ENCODE data around the gene TTC28. TPM values are rescaled to one million over a fixed set of nuclear protein-coding genes. Genes with fewer than 3 reads are reported as not detected.

TTC28 gene
- total and polyA plus RNA-seq, 11 donors, result 5.1 to 34.9 (median 21.8) TPM

GRCh38 chr22:28379951-28380350 lies 299.7 kb downstream of the TTC28 start:
- no peak overlapping the region for H3K4me3 ChIP-seq
- H3K9me3 ChIP-seq, result peaks cover 0 to 9% (median 0%) of the 10 kb centered on the region in 12 donors
- H3K27ac ChIP-seq, result no peak overlapping the region
- ATAC-seq, result no peak
- intact Hi-C loops (cut with DNase I), result loop anchor here in 1 of 10 donors (5.0 to 10.0 kb wide), 2 partner anchors 45 to 83 kb away; no protein-coding TSS in a partner anchor
- H3K36me3 ChIP-seq, result no peaks in the 10 kb centered on the region
- H3K27me3 ChIP-seq, result no peaks in the 10 kb centered on the region
- H3K4me1 ChIP-seq, result peaks cover 0 to 36% (median 18%) of the 10 kb centered on the region in 12 donors
- 82 to 92% (median 87%) methylated on average over 4 of the region's 4 CpGs for WGBS, 4 donors
- TF ChIP-seq POLR2A (IDR thresholded peaks at IDR 0.05) (no peak), CTCF (IDR thresholded peaks at IDR 0.05) (no peak)
- DNase-seq, result no peak

GRCh38 chr22:28379075-28379779 lies 300.4 kb downstream of the TTC28 start:
- intact Hi-C loops (cut with DNase I), result loop anchor here in 1 of 10 donors (5.0 to 10.0 kb wide), 2 partner anchors 46 to 82 kb away; no protein-coding TSS in a partner anchor
- Histone ChIP-seq H3K36me3 (no peaks in the 10 kb centered on the region), H3K9me3 (peaks cover 0 to 9% (median 0%) of the 10 kb centered on the region in 12 donors), H3K4me1 (peaks cover 0 to 43% (median 19%) of the 10 kb centered on the region in 12 donors), H3K27ac (no peak overlapping the region), H3K4me3 (no peak overlapping the region), H3K27me3 (no peaks in the 10 kb centered on the region)
- ATAC-seq, result no peak
- DNase-seq, result no peak
- TF ChIP-seq POLR2A (IDR thresholded peaks at IDR 0.05), result no peak
- TF ChIP-seq CTCF (IDR thresholded peaks at IDR 0.05), result no peak

- ATAC-seq (no peak), DNase-seq (no peak)
- Histone ChIP-seq H3K27me3 (no peaks in the 10 kb centered on the region), H3K27ac (no peak overlapping the region), H3K9me3 (peaks cover 0 to 9% (median 0%) of the 10 kb centered on the region in 12 donors), H3K4me1 (peaks cover 0 to 49% (median 25%) of the 10 kb centered on the region in 12 donors), H3K36me3 (no peaks in the 10 kb centered on the region), H3K4me3 (no peak overlapping the region)
- no peak for TF ChIP-seq POLR2A (IDR thresholded peaks at IDR 0.05)
- TF ChIP-seq CTCF (IDR thresholded peaks at IDR 0.05), result no peak
- intact Hi-C loops (cut with DNase I), result loop anchor here in 1 of 10 donors (5.0 to 10.0 kb wide), 2 partner anchors 49 to 79 kb away; no protein-coding TSS in a partner anchor
Measured at GRCh38 chr22:28375761-28376534, 303.7 kb downstream of the TTC28 start.

GRCh38 chr22:28373831-28374230 lies 305.8 kb downstream of the TTC28 start:
- intact Hi-C loops (cut with DNase I), result loop anchor here in 1 of 10 donors (10.0 kb wide), 1 partner anchor 51 kb away; no protein-coding TSS in a partner anchor
- ATAC-seq, result peak in 2 of 4 donors; percentile 42 to 43
- Histone ChIP-seq H3K4me1 (peaks cover 0 to 44% (median 27%) of the 10 kb centered on the region in 12 donors), H3K9me3 (peaks cover 0 to 12% (median 0%) of the 10 kb centered on the region in 12 donors), H3K36me3 (no peaks in the 10 kb centered on the region), H3K27me3 (no peaks in the 10 kb centered on the region), H3K4me3 (no peak overlapping the region), H3K27ac (peak overlapping the region in 1 of 12 donors; percentile 18)
- TF ChIP-seq POLR2A (IDR thresholded peaks at IDR 0.05), result no peak
- TF ChIP-seq CTCF (IDR thresholded peaks at IDR 0.05), result no peak
- 21 to 37% (median 30%) methylated on average over 2 of the region's 2 CpGs for WGBS, 4 donors
- no peak for DNase-seq

All from heart left ventricle (tissue), 16 donors.